ENCODE data around the gene IPPK. TPM values are rescaled to one million over a fixed set of nuclear protein-coding genes. Genes with fewer than 3 reads are reported as not detected.

The IPPK gene
- total and polyA plus RNA-seq, 2 of the 4 experiments (the other 2 are of a cell fraction) = 25.1 to 26.8 TPM

DNA sequence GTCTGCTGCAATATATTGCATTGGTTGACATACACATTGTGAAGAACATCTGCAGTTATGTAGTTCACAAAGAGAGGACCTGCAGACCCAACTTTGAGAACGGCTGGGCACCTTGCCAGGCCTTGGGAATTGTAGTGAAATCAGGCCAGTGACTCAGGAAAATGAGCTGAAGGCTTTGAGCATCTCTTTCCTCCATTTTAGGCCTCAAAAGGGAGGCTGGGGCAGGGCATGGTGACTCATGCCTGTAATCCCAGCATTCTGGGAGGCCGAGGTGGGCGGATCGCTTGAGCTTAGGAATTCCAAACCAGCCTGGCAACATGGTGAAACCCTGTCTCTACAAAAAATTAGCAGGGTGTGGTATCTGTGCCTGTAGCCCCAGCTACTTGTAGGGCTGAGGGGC, 1.4 kb upstream of the IPPK start:
- Histone ChIP-seq H3K4me3 (ENCODE audit: insufficient read depth, low read depth, low read length) (no peak overlapping the region), H3K23ac (ENCODE audit: low read depth, low read length) (peak overlapping the region; percentile 59; the same call in 1 of the 2 replicates), H3K56ac (ENCODE audit: extremely low read depth, insufficient read depth, low read length) (no peak overlapping the region), H2BK20ac (ENCODE audit: low read depth, low read length) (no peak overlapping the region), H3K9ac (ENCODE audit: low read depth, low read length) (no peak overlapping the region), H3K4me1 (ENCODE audit: control insufficient read depth, insufficient read depth, low read length) (peaks cover 8% of the 10 kb centered on the region), H4K5ac (ENCODE audit: low read depth, low read length) (peak overlapping the region; percentile 11; the same call in 1 of the 2 replicates), H3K4me2 (ENCODE audit: low read depth, low read length) (peak overlapping the region; percentile 53), H4K20me1 (ENCODE audit: insufficient read depth, low read length) (peaks cover 19% of the 10 kb centered on the region), H3K9me1 (ENCODE audit: insufficient read depth, low read length) (peaks cover 6% of the 10 kb centered on the region), H3K27ac (ENCODE audit: insufficient read depth, low read length) (peak overlapping the region; percentile 47), H3K9me3 (ENCODE audit: control insufficient read depth, insufficient read depth, low read length) (no peaks in the 10 kb centered on the region), H4K91ac (ENCODE audit: insufficient read depth, low read depth, low read length) (no peak overlapping the region; the same call in 1 of the 2 replicates), H4K8ac (ENCODE audit: low read depth in 2 of 2, low read length in 2 of 2) (peak overlapping the region in 1 of 2 experiments; percentile 41; a peak in 2 of 4 replicates), H3K79me1 (ENCODE audit: low read depth in 1 of 2, low read length in 2 of 2) (peaks cover 23 to 53% of the 10 kb centered on the region in 2 experiments), H2BK15ac (ENCODE audit: low read depth, low read length) (no peak overlapping the region), H3K27me3 (ENCODE audit: control insufficient read depth, insufficient read depth, low read length) (no peaks in the 10 kb centered on the region), H2AK9ac (replicated peaks; ENCODE audit: low read depth, low read length, poor library complexity) (peak overlapping the region; percentile 84), H2AK5ac (ENCODE audit: low read depth, low read length) (0 out of 2 replicates have a peak overlapping the region, but pooled peaks have one; percentile 58), H3K36me3 (ENCODE audit: control insufficient read depth, insufficient read depth, low read length) (0 out of 2 replicates have a peak, but pooled peaks cover 3% of the 10 kb centered on the region), H3K14ac (replicated peaks; ENCODE audit: low read depth, low read length) (no peak overlapping the region; the same call in 1 of the 2 replicates), H2BK5ac (ENCODE audit: low read depth, low read length, poor library complexity, severe bottlenecking) (no peak overlapping the region), H2BK120ac (ENCODE audit: low read depth, low read length) (no peak overlapping the region), H3K18ac (ENCODE audit: low read depth, low read length) (no peak overlapping the region), H3K4ac (ENCODE audit: low read depth, low read length) (peak overlapping the region; percentile 70; the same call in 1 of the 2 replicates), H2AFZ (replicated peaks; ENCODE audit: low read length, poor library complexity) (no peak overlapping the region)
- dilution Hi-C loops (cut with HindIII; ENCODE audit: low sequenced_read_pairs, unreplicated experiment) = no loop called here
- CTCF ChIA-PET = no interaction called here
- intact Hi-C loops (cut with micrococcal nuclease) = no loop called here
- in situ Hi-C loops (cut with MboI; ENCODE audit: low sequenced_read_pairs) = no loop called here
- BruUV-seq (replicated peaks) = no TSS peak
- ATAC-seq (ENCODE audit: low read depth) = no peak
- peak; percentile 81 for DNase-seq
- TF ChIP-seq FOS (IDR thresholded peaks at IDR 0.05; ENCODE audit: low read depth, low read length) (0 out of 2 replicates have a peak, but pooled peaks have one; percentile 7), MAFK (IDR thresholded peaks at IDR 0.05; ENCODE audit: low read depth, low read length) (no peak), SMC3 (IDR thresholded peaks at IDR 0.05; ENCODE audit: low read depth, low read length) (no peak), POLR2A (IDR thresholded peaks at IDR 0.05; ENCODE audit: low read depth, low read length) (no peak), CTCF (conservative IDR thresholded peaks at IDR 0.05; ENCODE audit: low read depth, low read length) (no peak), NFE2L2 (IDR thresholded peaks at IDR 0.05; ENCODE audit: low read depth, low read length) (peak; percentile 48), RCOR1 (IDR thresholded peaks at IDR 0.05; ENCODE audit: insufficient replicate concordance, low read length) (peak; percentile 44)
- WGBS, 2 experiments (ENCODE audit: extremely low coverage in 2 of 2, insufficient read length in 1 of 2) = 100% methylated on average over 2 of the region's 4 CpGs; no CpG with 5 or more reads in 1 of the 2 experiments
- POLR2A ChIA-PET (ENCODE audit: unreplicated experiment) = no interaction called here
